GM12864 (cell line): ENCODE data around the gene GFOD1.
"Not testable (repeated sequence)": the region's sequence is repeated elsewhere in the genome, so short reads cannot be mapped to it uniquely, and the experiment has no call there.

ENCODE experiments used
- DNase-seq: peaks from one replicate; pipeline ENCODE4 v3.0.0-alpha.2; 2011; ENCODE audit warnings: low read depth
- H3K4me3 ChIP-seq: 2 replicates; pipeline ENCODE4 v1.5.1; 2011; ENCODE audit warnings: mild to moderate bottlenecking, low read depth, low read length, control low read depth
- CTCF ChIP-seq: IDR thresholded peaks from 2 replicates; pipeline ENCODE4 v1.5.1; 2011; ENCODE audit warnings: low read depth, mild to moderate bottlenecking, moderate library complexity, low read length, control low read depth, inconsistent platforms; ENCODE audit errors: missing control alignments

GFOD1 gene

GRCh38 chr6:13463941-13464340 lies 23.5 kb downstream of the GFOD1 start:
- H3K4me3 ChIP-seq: no peak overlapping the region
- DNase-seq: no peak
- no peak for TF ChIP-seq CTCF

DNA sequence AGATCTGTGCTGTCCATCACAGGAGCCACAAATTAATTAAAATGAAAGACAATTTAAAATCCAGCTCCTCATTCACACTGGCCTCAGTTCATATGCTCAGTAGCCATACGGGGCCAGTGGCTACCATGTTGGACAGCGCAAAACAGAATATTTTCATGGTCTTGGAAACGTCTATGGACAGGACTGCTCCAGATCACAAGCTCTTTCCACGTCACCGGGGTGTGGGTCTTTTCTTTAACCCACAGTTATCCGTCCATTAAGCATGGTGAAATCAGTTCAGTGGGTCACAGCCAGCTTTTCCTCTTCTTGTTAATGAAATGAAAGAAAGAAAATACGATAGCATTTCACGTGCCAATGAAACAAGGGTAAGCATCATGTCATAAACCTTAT lies 24.1 kb downstream of the GFOD1 start:
- no peak for DNase-seq
- no peak for TF ChIP-seq CTCF
- H3K4me3 ChIP-seq: no peak overlapping the region

DNA sequence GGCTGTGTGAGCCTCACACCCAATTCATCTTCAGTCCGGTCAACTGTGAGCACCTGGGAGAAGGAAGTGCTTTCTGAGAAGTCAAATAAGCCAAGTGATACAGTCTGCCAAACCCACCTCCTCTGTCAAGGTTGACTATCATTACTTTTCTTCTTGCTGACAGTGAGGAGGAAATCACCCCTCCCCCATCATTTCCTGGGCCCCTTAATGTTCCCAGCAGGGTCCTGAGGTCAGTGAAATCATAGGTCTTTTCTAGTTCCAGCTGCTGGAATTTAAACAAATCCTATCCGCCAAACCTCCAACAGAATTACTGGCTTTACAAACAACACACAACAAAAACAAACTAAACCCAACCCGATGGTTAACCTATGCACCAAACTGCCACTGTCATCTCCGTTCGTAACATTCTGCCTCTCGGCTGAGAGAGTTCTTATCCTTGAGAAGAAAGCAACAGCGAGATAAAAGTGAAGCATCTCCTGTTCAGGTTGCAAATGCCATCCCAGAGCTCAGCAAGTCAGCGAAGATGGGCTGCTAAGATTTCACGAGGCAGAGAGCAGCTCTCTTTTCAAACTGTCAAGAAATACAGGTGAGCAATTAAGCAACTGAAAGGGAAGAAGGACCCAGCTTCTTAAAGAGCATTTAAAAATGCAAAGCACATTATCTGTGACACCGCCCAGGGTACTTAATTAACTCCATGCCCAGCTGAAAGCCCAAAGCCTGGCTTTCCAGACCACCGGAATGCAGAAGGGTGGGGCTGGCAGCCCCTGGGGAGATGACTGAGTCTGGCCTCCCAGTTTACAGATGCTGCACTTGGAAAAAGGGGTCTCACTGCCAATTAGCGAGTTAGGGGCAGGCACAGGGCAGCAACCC lies 24.7 kb downstream of the GFOD1 start:
- no peak overlapping the region for H3K4me3 ChIP-seq
- no peak for TF ChIP-seq CTCF
- no peak for DNase-seq

- no peak for DNase-seq
- TF ChIP-seq CTCF: no peak
- H3K4me3 ChIP-seq: no peak overlapping the region
Measured at GRCh38 chr6:13461805-13462204, 25.6 kb downstream of the GFOD1 start.

DNA sequence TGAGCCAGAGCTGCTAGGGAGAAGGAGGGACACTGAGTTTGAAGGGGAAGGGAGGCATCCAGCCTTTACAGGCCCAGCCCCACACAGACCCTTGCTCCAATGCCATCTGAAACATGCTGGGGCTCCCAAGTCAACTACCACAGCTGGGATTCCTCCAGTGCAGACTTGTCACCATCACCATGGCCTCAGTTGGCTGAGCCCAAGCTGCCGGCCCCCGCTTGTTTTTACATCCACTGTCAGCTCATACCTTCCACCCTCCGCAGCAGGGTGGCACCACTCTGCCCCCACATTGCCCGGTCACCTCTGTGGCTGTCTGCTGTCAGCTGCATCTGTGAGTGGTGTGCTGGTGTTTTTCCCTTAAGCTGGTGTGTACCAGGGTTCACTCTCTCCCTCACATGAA lies 26.1 kb downstream of the GFOD1 start:
- no peak overlapping the region for H3K4me3 ChIP-seq
- no peak for DNase-seq
- no peak for TF ChIP-seq CTCF

DNA sequence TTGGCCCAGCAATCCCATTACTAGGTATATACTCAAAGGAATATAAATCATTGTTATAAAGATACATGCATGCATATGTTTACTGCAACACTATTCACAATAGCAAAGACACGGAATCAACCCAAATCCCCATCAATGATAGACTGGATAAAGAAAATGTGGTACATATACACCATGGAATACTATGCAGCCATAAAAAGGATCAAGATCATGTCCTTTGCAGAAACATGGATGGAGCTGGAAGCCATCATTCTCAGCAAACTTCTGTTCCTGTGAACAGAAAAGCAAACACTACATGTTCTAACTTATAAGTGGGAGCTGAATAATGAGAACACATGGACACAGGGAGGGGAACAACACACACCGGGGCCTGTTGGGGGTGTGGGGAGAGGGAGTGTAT lies 27.1 kb downstream of the GFOD1 start:
- not testable (repeated sequence) for DNase-seq, H3K4me3 ChIP-seq

- no peak overlapping the region for H3K4me3 ChIP-seq
- TF ChIP-seq CTCF: no peak
- no peak for DNase-seq
Measured at GRCh38 chr6:13457577-13457976, 29.8 kb downstream of the GFOD1 start.
